CD4-positive, alpha-beta T cell treated with Interleukin-2 at 100 ng/mL for 4 hours (primary cell): ENCODE data around the gene PDCD1.
"Not testable (repeated sequence)": the region's sequence is repeated elsewhere in the genome, so short reads cannot be mapped to it uniquely, and the experiment has no call there.

Source experiments
- DNase-seq: peaks from one replicate; pipeline ENCODE4 v3.0.0-alpha.2; 2020; ENCODE audit warnings: low spot score

Gene PDCD1

DNA sequence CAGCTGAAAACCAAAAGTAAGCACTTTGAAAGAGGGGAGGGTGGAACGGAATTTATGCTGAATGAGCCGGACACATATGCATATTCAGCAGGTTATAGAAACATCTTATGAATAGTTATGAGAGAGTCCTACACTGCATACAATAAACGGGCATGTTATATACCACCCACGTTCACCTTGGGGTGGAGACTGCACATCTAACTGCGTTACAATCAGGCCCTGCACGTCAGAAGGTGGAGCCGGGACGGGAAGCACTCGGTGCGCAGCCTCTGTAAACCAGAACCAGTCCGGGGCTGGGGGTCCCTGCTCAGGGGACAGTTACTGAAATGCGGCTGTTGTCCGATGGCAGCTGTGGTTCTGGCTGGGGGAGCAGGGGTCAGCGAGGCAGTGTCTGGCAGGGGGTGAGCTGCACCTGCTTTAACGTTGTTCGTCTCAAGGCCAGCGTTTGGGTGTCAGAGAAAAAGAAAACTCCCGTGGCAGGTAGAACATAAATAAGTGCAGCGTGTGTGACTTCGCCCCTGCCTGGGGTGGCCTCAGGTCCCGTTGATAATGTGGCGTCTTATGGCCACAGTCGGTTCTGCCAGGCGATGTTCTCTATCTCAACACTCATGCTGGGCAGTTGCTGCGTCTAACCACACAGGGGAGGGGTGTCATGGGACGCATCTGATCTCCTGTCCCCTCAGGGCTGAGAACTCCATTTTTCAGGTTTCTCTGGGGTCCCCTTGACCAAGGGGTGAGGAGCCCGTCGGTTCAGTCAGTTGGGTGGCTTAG, 24.8 kb downstream of the PDCD1 start:
- not testable (repeated sequence) for DNase-seq

DNA sequence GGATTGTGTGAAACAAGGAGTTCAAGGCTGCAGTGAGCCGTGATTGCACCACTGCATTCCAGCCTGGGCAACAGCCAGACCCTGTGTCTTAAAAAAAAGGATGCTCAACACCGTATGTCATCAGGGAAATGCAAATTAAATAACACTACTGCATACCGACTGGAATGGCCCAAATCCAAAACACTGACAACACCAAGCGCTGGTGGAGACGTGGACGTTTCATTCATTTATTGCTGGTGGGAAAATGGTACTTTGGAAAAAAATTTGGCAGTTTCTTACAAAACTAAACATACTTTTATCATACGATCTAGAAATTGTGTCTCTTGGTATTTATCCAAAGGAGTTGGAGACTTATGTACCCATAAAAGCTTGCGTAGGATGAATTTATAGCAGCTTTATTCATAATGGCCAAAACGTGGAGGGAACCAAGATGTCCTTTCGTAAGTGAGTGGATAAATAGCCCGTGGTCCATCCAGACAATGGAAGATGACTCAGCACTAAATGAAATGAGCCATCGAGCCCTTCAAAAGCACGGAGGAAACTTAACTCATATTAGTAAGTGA, 25.5 kb downstream of the PDCD1 start:
- DNase-seq: no peak

DNA sequence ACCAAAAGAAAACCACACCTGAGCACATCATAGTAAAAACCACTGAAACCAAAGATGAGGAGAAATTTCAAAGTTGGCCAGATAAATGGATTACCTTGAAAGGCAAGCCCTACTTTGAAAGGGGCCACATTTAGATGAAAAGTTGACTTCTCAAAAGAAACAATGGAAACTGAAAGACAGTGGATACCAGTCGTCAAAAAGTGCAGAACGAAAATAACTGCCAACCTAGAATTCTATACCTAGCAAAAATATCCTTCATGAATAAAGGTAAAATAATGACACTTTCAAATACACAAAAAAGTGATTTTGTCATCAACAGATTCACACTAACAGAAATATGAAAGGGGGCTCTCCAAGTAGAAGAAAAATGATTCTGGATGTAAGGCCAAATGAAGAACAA, 31.3 kb downstream of the PDCD1 start:
- no peak for DNase-seq

DNA sequence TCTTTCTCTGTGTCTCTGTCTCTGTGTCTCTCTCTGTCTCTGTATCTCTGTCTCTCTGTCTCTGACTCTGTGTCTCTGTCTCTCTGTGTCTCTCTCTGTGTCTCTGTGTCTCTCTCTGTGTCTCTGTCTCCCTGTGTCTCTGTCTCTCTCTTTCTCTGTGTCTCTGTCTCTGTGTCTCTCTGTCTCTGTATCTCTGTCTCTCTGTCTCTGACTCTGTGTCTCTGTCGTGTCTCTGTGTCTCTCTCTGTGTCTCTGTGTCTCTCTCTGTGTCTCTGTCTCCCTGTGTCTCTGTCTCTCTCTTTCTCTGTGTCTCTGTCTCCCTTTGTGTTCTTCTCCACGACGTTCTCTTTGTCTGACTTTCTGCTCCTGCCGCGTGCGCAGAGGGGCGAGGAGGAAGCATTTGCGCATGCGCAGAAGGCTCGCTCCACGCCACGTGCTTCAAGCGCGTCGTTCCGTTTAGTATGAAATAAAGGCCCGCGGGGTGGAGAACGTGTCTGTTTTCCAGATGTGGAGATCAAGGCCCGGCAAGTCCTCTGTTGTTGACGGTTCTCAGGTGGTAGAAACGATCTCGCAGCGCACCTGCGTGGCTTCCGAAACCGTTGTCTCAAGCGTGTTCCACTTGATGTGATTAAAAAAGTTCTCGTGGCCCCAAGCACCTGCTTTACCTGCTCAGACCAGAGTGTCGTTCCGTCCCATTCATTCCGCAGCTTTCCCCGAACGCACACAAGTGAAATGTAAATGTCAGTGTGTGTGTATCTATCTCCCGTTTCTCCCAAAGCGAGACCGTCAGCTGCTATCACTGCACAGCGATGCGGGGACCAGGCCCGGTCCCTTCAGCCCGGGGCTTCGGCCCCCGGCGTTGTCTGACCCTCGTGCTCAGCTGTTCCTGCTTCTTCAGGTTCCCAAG, 34.9 kb downstream of the PDCD1 start:
- DNase-seq: not testable (repeated sequence)

DNA sequence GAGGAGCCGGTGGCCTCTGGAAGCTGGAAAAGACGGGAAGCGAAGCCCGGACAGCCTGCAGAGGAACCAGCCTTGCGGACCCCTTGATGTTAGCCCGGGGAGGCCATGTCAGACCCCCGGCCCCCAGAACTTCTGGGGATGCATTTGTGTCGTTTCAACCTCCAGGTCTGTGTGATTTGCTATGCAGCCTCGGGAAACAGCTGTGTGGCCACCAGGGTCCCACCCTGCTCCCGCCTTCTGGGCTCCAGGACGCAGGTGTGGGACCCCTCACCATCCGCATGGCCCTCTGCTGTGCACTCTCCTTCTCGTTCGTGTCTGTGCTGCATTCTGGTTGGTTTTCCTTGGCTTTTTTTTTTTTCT, 36.5 kb downstream of the PDCD1 start:
- DNase-seq: no peak

DNA sequence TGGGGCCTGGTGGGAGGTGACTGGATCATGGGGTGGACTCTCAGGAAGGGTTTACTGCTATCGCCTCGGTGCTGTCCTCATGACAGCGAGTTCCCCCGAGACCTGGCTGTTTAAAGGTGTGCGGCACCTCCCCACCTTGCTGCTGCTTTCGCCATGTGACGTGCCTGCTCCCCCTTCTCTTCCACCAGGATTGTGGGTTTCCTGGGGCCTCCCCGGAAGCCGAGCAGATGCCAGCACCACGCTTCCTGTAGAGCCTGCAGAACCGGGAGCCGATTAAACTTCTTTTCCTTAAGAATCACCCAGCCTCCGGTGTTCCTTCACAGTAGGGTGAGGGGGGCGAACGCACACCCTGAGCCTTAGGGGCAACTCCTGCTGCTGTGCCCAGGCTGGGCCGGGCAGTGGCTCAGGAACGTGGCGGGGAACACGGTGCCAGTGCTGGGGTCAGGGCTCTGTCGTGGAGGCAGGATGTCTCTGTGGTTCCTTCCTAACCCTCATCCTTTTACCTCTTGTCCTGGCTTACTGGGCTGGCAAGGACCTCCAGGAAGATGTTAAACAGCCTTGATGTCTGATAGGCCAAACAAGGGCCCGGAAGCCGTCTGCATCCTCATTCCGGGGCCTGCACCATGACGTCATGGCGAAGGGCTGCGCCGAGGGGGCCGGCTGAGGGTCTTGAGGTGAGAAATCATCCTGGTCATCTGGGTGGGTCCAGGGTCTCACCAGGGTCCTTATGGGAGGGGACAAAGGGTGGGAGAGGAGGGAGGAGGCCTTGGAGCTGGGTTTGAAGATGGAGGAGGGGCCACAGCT, 37.0 kb downstream of the PDCD1 start:
- DNase-seq: no peak

DNA sequence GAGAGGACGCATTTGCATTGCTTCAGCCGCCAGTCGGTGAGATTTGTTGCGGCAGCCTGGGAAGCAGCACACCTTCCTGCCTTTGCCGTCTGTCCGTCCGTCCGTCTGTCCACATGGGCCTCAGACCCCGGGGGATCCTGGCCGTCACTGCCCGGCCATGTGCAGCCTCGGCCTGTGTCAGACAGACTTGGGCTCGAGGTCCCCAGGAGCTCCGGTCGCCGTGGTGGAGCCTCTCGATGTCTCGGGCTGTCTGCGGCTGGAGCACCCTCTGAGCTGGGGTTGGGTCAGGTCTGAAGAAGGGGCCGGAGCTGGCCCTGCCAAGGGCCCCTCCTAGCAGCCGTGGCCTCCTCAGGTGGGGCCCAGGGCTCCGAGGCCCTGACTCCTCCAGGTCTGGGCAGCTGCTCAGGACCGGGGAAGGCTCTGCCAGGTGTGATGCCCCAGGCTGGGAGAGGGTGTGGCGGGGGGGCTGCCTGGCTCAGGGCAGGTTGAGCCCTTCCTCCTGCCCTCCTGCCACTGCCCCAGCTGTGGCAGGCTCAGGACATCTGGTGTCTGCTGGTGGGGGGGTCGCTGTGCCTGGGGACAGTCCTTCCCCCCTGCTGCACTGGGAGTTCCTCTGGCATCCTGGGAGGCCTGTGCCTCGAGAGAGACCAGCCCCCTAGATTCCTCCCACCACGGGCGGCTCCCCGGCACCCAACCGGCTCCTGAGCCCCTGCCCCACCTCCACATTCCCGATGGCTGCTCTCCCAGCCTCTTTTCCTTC, 37.9 kb downstream of the PDCD1 start:
- DNase-seq: no peak

DNA sequence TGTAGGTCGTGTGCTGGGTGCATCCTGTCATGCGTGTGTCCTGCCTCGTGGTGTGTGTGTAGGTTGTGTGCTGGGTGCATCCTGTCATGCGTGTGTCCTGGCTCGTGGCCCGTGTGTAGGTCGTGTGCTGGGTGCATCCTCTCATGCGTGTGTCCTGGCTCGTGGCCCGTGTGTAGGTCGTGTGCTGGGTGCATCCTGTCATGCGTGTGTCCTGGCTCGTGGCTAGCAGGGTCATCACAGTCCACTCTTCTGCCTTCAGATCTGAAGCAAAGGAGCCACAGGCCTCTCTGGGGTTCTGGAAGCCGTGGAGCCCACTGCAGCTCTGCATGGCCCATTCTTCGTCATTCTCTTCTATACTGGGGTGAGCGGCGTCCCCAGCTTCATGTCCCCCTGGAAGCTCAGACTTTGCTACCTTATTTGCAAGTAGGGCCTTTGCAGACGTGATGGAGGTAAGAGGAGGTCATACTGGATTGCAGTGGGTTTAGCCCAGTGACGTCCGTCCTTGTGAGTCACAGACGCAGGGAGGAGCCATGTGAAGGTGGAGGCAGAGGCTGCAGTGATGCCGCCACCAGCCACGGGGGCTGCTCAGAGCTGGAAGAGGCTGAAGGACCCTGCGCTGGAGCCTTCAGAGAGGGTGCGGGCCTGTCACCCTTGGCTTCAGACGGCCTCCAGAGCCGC, 38.6 kb downstream of the PDCD1 start:
- not testable (repeated sequence) for DNase-seq

DNA sequence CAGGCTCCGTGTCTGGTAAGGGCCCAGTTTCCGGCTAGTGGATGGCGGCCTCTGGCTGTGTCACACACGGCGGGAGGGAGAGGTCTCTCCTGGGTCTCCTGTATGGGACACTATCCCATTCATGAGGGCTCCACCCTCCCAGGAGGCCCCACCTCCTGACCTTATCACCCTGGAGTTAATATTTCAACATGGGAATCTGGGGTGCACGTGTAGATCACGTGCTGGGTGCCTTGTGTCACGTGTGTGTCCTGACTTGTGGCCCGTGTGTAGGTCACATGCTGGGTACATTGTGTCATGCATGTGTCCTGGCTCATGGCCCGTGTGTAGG, 39.8 kb downstream of the PDCD1 start:
- DNase-seq: no peak

DNA sequence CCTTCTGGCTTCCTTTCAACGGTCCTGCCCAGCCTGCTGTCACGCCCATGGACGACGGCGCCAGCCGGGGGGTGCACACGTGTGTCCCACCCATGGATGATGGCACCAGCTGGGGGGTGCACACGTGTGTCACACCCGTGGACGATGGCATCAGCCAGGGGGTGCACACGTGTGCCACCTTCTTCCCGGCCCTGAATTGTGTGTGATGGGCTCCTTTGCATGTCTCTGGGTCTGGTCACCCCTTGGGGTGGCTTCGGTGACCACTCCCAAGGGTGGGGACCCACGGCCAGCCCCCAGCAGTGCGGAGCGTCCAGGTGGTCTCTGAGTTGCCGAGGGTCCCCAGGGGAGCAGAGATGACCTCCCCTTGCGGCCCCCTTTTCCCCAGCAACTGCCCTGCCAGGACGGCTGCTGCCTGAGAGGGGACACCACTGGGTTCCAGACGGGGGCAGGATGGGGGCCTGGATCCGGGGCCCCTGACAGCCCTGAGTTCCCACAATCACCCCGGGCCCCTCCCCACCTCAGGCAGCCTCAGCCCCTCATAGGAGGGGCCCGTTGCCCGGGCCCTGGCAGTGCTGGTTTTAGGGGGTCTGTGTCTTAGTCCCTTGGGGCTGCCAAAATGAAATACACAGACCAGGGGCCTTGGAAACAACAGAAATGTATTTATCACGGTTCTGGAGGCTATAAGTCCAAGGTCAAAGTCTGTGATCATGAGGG, 40.3 kb downstream of the PDCD1 start:
- DNase-seq: no peak

DNA sequence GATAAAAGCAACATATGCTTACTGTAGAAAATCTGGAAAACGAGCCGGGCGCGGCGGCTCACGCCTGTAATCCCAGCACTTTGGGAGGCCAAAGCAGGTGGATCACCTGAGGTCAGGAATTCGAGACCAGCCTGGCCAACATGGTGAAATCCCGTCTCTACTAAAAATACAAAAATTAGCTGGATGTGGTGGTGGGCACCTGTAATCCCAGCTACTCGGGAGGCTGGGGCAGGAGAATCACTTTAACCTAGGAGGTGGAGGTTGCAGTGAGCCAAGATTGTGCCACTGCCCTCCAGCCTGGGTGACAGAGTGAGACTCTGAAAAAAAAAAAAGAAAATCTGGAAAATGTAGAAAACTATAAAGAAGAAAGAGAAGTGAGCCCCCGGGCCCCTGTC, 40.9 kb downstream of the PDCD1 start:
- DNase-seq: not testable (repeated sequence)

DNA sequence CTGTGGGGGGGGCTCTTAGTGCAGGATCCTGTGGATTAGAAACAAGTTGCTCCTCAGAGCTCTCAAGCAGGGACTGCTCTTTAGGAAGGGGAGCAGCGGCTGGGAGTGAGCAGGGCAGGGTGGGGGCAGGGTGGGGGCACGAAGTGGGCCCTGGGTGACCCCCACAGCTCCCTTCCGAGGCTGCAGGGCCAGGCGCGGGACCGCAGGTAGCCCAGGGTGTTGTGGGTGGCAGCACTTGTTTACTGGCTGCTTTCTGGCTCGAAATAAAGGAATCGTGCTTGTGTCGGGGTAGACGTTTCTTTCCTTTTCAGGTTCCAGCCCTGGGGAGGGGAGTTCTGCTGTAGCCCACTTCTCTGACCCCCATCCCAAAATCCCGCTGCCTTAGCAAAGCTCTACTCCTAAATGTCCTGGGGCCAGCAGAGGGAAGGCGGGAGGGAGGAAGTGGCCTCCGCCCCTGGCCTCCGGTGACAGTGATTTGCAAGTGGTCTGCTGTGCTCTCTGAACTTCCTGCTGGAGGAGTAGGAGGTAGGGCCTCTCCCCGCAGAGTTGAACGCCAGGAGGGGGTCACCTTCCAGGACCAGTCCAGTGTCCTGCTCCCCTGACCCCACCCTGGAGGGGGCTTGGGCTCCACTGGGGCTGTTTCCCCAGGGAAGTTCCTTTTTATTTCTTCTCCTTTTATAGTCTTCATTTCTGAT, 41.4 kb downstream of the PDCD1 start:
- DNase-seq: no peak

DNA sequence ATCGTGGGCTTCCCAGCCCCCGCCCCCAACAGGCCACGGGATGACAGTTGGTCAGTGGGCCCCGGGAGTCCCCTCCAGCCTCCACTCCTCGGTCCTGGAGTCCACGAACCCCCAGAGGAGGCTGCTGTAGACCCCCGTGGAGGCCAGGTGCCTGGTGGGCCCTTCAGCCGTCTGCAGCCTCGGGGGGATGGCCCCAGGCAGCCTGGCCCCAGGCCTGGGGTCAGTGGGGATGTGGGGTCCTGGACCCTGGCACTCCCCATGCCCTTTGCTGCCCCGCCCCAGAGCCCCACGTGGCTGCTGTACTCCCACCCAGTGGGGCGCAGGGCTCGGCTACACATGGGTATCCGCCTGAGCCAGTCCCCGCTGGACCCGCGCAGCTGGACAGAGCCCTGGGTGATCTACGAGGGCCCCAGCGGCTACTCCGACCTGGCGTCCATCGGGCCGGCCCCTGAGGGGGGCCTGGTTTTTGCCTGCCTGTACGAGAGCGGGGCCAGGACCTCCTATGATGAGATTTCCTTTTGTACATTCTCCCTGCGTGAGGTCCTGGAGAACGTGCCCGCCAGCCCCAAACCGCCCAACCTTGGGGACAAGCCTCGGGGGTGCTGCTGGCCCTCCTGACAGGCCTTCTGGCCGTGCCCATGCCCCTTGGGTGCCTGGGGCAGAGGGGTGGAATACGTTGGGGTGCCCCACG, 42.1 kb downstream of the PDCD1 start:
- no peak for DNase-seq

DNA sequence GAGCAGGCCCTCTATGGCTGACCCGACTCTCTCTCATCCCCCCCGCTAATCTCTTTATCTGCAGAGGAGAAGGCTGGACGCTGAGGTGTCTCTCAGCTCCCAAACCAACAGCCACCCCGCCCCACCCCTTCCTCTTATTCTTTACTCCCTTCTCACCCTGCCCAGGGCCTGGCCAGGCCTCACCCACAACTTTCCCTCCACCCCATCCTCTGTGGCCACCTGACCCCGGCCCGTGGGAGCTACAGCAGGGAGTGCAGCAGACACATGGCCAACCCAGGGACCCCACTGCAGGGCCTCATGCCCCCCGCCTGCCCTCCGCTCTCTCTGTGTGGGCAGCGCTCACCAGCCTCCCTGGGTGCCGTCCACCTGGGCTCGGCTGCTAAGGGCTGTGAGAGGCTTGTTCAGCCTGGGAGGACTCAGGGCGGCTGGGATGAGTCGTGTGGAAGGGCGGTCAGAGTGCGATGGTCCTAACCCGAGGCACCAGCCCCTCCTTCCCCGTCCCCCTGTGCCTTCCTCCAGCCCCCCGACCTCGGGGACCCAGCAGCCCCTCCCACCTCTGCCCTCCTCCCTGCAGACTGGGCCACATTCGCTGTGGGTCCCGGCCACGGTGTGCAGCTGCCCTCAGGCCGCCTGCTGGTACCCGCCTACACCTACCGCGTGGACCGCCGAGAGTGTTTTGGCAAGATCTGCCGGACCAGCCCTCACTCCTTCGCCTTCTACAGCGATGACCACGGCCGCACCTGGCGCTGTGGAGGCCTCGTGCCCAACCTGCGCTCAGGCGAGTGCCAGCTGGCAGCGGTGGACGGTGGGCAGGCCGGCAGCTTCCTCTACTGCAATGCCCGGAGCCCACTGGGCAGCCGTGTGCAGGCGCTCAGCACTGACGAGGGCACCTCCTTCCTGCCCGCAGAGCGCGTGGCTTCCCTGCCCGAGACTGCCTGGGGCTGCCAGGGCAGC, 42.9 kb downstream of the PDCD1 start:
- no peak for DNase-seq

DNA sequence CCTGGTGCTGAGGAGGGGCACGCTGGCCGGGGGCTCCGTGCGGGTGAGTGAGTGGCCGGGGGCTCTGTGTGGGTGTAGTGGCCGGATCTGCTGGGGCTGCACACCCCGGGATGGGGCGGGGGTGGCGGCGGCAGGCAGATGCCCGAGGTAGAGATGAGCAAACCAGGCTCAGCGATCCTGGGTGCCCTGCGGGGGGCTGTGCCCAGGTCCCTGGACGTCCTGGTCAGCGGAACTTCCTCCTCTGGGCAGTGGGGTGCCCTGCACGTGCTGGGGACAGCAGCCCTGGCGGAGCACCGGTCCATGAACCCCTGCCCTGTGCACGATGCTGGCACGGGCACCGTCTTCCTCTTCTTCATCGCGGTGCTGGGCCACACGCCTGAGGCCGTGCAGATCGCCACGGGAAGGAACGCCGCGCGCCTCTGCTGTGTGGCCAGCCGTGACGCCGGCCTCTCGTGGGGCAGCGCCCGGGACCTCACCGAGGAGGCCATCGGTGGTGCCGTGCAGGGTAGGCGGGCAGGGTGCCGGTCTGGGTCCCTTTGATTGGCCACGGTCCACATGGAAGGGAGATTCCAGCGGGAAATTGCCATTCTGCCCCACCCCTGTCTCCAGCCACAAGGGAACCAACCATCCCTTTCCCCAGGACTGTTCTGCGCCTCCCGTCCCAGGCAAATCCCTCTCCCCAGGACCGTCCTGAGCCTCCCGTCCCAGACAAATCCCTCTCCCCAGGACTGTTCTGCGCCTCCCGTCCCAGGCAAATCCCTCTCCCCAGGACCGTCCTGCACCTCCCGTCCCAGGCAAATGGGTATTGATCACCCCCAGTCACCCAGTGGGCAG, 43.8 kb downstream of the PDCD1 start:
- DNase-seq: no peak

DNA sequence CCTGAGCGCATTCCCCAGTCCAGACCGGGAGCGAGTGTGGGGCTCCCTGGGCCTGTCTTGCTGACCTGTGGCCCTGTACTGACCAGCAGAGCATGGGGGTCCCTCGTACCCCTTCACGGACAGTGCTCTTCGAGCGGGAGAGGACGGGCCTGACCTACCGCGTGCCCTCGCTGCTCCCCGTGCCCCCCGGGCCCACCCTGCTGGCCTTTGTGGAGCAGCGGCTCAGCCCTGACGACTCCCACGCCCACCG, 44.4 kb downstream of the PDCD1 start:
- no peak for DNase-seq

DNA sequence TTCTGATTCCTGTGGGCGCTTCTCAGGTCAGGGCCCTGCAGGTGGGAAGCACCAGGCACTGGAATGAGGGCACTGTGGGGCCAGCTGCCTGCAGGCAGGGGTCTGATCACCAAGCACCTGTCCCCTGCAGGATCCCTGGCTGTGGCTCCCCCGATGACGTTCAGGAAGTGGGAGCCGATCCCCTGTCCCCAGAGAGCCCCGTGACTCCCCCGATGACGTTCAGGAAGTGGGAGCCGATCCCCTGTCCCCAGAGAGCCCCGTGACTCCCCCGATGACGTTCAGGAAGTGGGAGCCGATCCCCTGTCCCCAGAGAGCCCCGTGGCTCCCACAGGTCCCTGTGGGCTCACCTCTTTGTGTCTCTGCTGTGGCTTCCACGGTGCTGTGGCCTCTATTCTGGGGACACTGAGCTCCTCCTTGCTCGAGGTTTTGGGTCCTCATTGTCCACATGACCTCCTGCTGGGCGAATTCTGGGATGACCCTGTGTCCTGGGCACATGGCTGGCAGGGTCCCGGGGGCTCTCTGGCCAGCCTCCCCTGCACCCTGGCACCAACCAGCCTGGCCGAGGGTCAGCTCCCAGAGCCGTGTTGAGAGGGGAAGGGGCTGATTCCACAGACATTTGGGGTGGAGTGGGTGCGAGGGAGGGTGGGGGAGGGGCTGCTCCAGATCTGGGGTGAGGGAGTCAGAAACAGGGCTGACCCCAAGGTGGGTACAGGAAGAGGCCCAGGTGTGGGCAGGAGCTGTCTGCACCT, 44.9 kb downstream of the PDCD1 start:
- DNase-seq: no peak
